Peyer's patch (tissue), 4 donors: ENCODE results near the gene PFN1. TPM values are rescaled to one million over a fixed set of nuclear protein-coding genes. Genes with fewer than 3 reads are reported as not detected.
A peak's percentile ranks its signal among the peaks of the same experiment; 100 is the strongest.

Experiments used
- DNase-seq, 3 donors: peaks; one replicate each; pipeline ENCODE4 v3.0.0-alpha.2; 2017 to 2019
- H3K27ac ChIP-seq, 4 donors: fragments of 200-600 bp; sonication (generic); one replicate each; pipeline ENCODE4 v1.5.1; 2016 to 2019
- H3K27me3 ChIP-seq, 2 donors: fragments of 200-600 bp; sonication (generic); one replicate each; pipeline ENCODE4 v1.5.1; 2019
- H3K36me3 ChIP-seq, 3 donors: fragments of 200-600 bp; sonication (generic); one replicate each; pipeline ENCODE4 v1.5.1; 2016 to 2019
- H3K4me1 ChIP-seq, 4 donors: fragments of 200-600 bp; sonication (generic); one replicate each; pipeline ENCODE4 v1.5.1; 2016 to 2019
- H3K4me3 ChIP-seq, 4 donors: fragments of 200-600 bp; sonication (generic); 1 replicate in 3 of 4; 2 replicates in 1 of 4; pipeline ENCODE4 v1.5.1; 2016 to 2019; ENCODE audit warnings: mild to moderate bottlenecking in 1 of 4
- H3K9me3 ChIP-seq, 4 donors: fragments of 200-600 bp; sonication (generic); one replicate each; pipeline ENCODE4 v1.5.1; 2016 to 2019; ENCODE audit warnings: mild to moderate bottlenecking in 1 of 4
- CTCF ChIP-seq, 6 experiments: fragments of 450-650 bp in 4 of 6; fragments of 200-600 bp in 2 of 6; sonication (generic) in 1 of 6; IDR thresholded peaks; one replicate each; pipeline ENCODE4 v1.5.1; 2017 to 2019; ENCODE audit warnings: antibody characterized with exemption in 6 of 6, mild to moderate bottlenecking in 3 of 6, moderate library complexity in 1 of 6
- POLR2A ChIP-seq, 2 donors: fragments of 450-650 bp; IDR thresholded peaks; one replicate each; pipeline ENCODE4 v1.5.1; 2017; ENCODE audit warnings: antibody characterized with exemption in 2 of 2, mild to moderate bottlenecking in 2 of 2, moderate library complexity in 2 of 2
- total RNA-seq, 4 donors: library from RNA; depleted of rRNA; stranded (reverse); fragments of >200 nt; gene quantifications; one replicate each; pipeline ENCODE4 v1.1.0, GENCODE V29; 2016

Gene PFN1
- total RNA-seq, 4 donors from 2014 or later = 530 to 1,064 (median 855) TPM

GRCh38 chr17:4950746-4951204 lies 2.4 kb upstream of the PFN1 start, which contains the start of gene ENO3:
ENO3 (plus strand) TSS chr17:4951119; CDS start chr17:4951830, 711 bp downstream.
- no peak for DNase-seq
- H3K9me3 ChIP-seq = no peaks in the 10 kb centered on the region
- TF ChIP-seq POLR2A (IDR thresholded peaks at IDR 0.05) = no peak
- no peak for TF ChIP-seq CTCF (IDR thresholded peaks at IDR 0.05)
- H3K27me3 ChIP-seq = no peaks in the 10 kb centered on the region
- H3K4me3 ChIP-seq = peak within 1 kb of the TSS; percentile 95 to 100 (median 98)
- H3K36me3 ChIP-seq = peaks cover 0 to 9% (median 0%) of the 10 kb centered on the region in 3 donors
- H3K27ac ChIP-seq = peak within 1 kb of the TSS; percentile 96 to 99 (median 98)
- H3K4me1 ChIP-seq = peaks cover 4 to 23% (median 16%) of the 10 kb centered on the region in 4 donors

DNA sequence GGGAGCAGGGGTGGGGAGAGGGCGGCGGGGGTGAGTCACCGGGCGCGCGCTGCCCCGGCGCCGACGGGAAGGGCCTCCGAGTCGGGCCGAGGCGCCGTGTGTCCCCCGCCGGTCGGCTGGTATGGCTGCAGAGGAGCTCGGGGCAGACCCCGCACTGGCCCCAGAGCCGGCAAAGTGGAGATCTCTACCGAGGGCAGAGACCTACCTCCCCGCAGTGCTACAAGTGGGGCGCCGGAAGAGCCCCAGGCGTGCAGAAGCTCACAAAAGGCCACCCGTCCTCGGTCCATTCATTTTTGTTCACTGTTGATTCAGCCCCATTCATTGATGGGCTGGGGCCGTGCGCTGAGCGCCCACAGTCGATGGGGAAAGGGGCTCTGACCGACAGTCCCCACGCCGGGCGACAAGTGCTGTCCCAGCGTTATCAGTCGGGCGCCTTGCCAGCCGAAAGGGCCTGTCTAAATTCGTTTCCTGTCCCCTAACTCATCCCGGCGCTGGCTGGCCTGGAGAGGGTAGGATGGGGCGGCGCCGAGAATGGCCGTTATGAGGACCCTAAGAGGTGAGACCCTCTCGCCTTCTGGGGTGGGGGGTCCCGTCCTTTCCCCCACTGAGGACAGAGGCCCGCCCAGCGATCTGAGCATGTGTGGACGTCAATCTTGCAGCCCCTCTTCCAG lies 1.9 kb upstream of the PFN1 start:
- H3K27me3 ChIP-seq = no peaks in the 10 kb centered on the region
- H3K4me1 ChIP-seq = peaks cover 4 to 29% (median 22%) of the 10 kb centered on the region in 4 donors
- H3K9me3 ChIP-seq = no peaks in the 10 kb centered on the region
- DNase-seq = peak; percentile 51 to 76 (median 73)
- peak overlapping the region; percentile 96 to 99 (median 98) for H3K27ac ChIP-seq
- peaks cover 0 to 14% (median 0%) of the 10 kb centered on the region in 3 donors for H3K36me3 ChIP-seq
- TF ChIP-seq POLR2A (IDR thresholded peaks at IDR 0.05) (peak in 1 of 2 donors; percentile 38), CTCF (IDR thresholded peaks at IDR 0.05) (no peak)
- H3K4me3 ChIP-seq = peak overlapping the region; percentile 95 to 100 (median 98)

- Histone ChIP-seq H3K36me3 (peaks cover 0 to 20% (median 0%) of the 10 kb centered on the region in 3 donors), H3K27ac (peak overlapping the region; percentile 96 to 99 (median 98)), H3K27me3 (no peaks in the 10 kb centered on the region), H3K4me1 (peaks cover 4 to 36% (median 28%) of the 10 kb centered on the region in 4 donors), H3K9me3 (no peaks in the 10 kb centered on the region), H3K4me3 (peak overlapping the region; percentile 95 to 100 (median 98))
- TF ChIP-seq POLR2A (IDR thresholded peaks at IDR 0.05) (peak in 1 of 2 donors; percentile 42), CTCF (IDR thresholded peaks at IDR 0.05) (peak in 1 of 6 experiments; percentile 5)
- peak; percentile 74 to 94 (median 91) for DNase-seq
Observed at GRCh38 chr17:4949321-4950074, 1.2 kb upstream of the PFN1 start.

- Histone ChIP-seq H3K27ac (peak overlapping the region; percentile 96 to 99 (median 98)), H3K27me3 (no peaks in the 10 kb centered on the region), H3K4me3 (peak overlapping the region; percentile 95 to 100 (median 98)), H3K9me3 (no peaks in the 10 kb centered on the region), H3K36me3 (peaks cover 0 to 25% (median 0%) of the 10 kb centered on the region in 3 donors), H3K4me1 (peaks cover 4 to 40% (median 31%) of the 10 kb centered on the region in 4 donors)
- peak; percentile 76 to 92 (median 91) for DNase-seq
- TF ChIP-seq POLR2A (IDR thresholded peaks at IDR 0.05) (peak; percentile 42 to 66), CTCF (IDR thresholded peaks at IDR 0.05) (peak in 1 of 6 experiments; percentile 3)
Observed at GRCh38 chr17:4948931-4949320, 596 bp upstream of the PFN1 start.

- no peak for TF ChIP-seq CTCF (IDR thresholded peaks at IDR 0.05)
- no peak for TF ChIP-seq POLR2A (IDR thresholded peaks at IDR 0.05)
- Histone ChIP-seq H3K9me3 (no peaks in the 10 kb centered on the region), H3K36me3 (peaks cover 0 to 39% (median 0%) of the 10 kb centered on the region in 3 donors), H3K4me1 (peaks cover 4 to 53% (median 35%) of the 10 kb centered on the region in 4 donors), H3K27me3 (no peaks in the 10 kb centered on the region), H3K4me3 (peak overlapping the region; percentile 95 to 100 (median 98)), H3K27ac (peak overlapping the region; percentile 96 to 99 (median 98))
- DNase-seq = peak; percentile 64 to 87 (median 83)
Observed at GRCh38 chr17:4947411-4948165, 742 bp downstream of the PFN1 start.
